HAP-1 (cell line): ENCODE results near the gene RGS14.
"Not testable (repeated sequence)": the region's sequence is repeated elsewhere in the genome, so short reads cannot be mapped to it uniquely, and the experiment has no call there.

Experiments used
- DNase-seq, 2 experiments: peaks; one replicate each; pipeline ENCODE4 v3.0.0-alpha.2; 2016 to 2020; ENCODE audit warnings: low spot score in 2 of 2
- H3K27me3 ChIP-seq: fragments of 250-450 bp; sonication (Bioruptor Pico); 2 replicates; pipeline ENCODE4 v1.5.1; 2020; ENCODE audit warnings: low read depth, mild to moderate bottlenecking, moderate library complexity
- H3K36me3 ChIP-seq: fragments of 250-450 bp; sonication (Bioruptor Pico); replicated peaks from 2 replicates; pipeline ENCODE4 v1.5.1; 2020; ENCODE audit warnings: mild to moderate bottlenecking
- H3K4me1 ChIP-seq: fragments of 250-450 bp; sonication (Bioruptor Pico); 2 replicates; pipeline ENCODE4 v1.5.1; 2020; ENCODE audit warnings: mild to moderate bottlenecking
- H3K4me3 ChIP-seq: fragments of 250-450 bp; sonication (Bioruptor Pico); 2 replicates; pipeline ENCODE4 v1.5.1; 2020; ENCODE audit warnings: mild to moderate bottlenecking, moderate library complexity
- H3K9me3 ChIP-seq: fragments of 250-450 bp; sonication (Bioruptor Pico); 2 replicates; pipeline ENCODE4 v1.5.1; 2020; ENCODE audit warnings: mild to moderate bottlenecking, moderate library complexity
- in situ Hi-C: fragments of 300-500 bp; cut with MboI; formaldehyde crosslinking; loops from 3 replicates; pipeline ENCODE4 v1.14.3; 2020; ENCODE audit warnings: low sequenced_read_pairs, inconsistent platforms, mixed read lengths

Gene RGS14

GRCh38 chr5:177367981-177368868, 10.5 kb downstream of the RGS14 start:
- Histone ChIP-seq H3K27me3 (no peaks in the 10 kb centered on the region), H3K4me1 (peaks cover 5% of the 10 kb centered on the region), H3K9me3 (no peaks in the 10 kb centered on the region), H3K4me3 (no peak overlapping the region), H3K36me3 (no peaks in the 10 kb centered on the region)
- in situ Hi-C loops = no loop called here
- no peak for DNase-seq

GRCh38 chr5:177368869-177369644, 11.3 kb downstream of the RGS14 start:
- in situ Hi-C loops = no loop called here
- Histone ChIP-seq H3K9me3 (no peaks in the 10 kb centered on the region), H3K36me3 (no peaks in the 10 kb centered on the region), H3K27me3 (no peaks in the 10 kb centered on the region), H3K4me3 (no peak overlapping the region), H3K4me1 (peaks cover 2% of the 10 kb centered on the region)
- DNase-seq = peak in 1 of 2 experiments; percentile 63

- no peaks in the 10 kb centered on the region for H3K27me3 ChIP-seq
- in situ Hi-C loops = no loop called here
- H3K36me3 ChIP-seq = no peaks in the 10 kb centered on the region
- peaks cover 2% of the 10 kb centered on the region for H3K4me1 ChIP-seq
- H3K4me3 ChIP-seq = no peak overlapping the region
- no peak for DNase-seq
- H3K9me3 ChIP-seq = no peaks in the 10 kb centered on the region
Measured at GRCh38 chr5:177369645-177370440, 12.1 kb downstream of the RGS14 start.

GRCh38 chr5:177370488-177371119, 12.9 kb downstream of the RGS14 start:
- Histone ChIP-seq H3K27me3 (no peaks in the 10 kb centered on the region), H3K4me1 (peaks cover 2% of the 10 kb centered on the region), H3K4me3 (no peak overlapping the region), H3K36me3 (no peaks in the 10 kb centered on the region), H3K9me3 (no peaks in the 10 kb centered on the region)
- peak; percentile 63 to 91 for DNase-seq
- in situ Hi-C loops = no loop called here

GRCh38 chr5:177371120-177372033, 13.7 kb downstream of the RGS14 start:
- no peaks in the 10 kb centered on the region for H3K27me3 ChIP-seq
- in situ Hi-C loops = no loop called here
- H3K9me3 ChIP-seq = no peaks in the 10 kb centered on the region
- peaks cover 2% of the 10 kb centered on the region for H3K4me1 ChIP-seq
- DNase-seq = no peak
- no peaks in the 10 kb centered on the region for H3K36me3 ChIP-seq
- peak overlapping the region; percentile 22 for H3K4me3 ChIP-seq

- H3K4me1 ChIP-seq = no peaks in the 10 kb centered on the region; the same call in none of the 2 replicates
Measured at GRCh38 chr5:177372034-177372896, 14.5 kb downstream of the RGS14 start.

GRCh38 chr5:177372910-177373309, 15.2 kb downstream of the RGS14 start:
- Histone ChIP-seq H3K36me3 (no peaks in the 10 kb centered on the region), H3K27me3 (no peaks in the 10 kb centered on the region), H3K9me3 (no peaks in the 10 kb centered on the region), H3K4me1 (no peaks in the 10 kb centered on the region; the same call in 1 of the 2 replicates), H3K4me3 (no peak overlapping the region)
- no peak for DNase-seq
- in situ Hi-C loops = no loop called here

More at GRCh38 chr5:177372034-177372896, 14.5 kb downstream of the RGS14 start:
- no peak for DNase-seq
- in situ Hi-C loops = no loop called here
- no peaks in the 10 kb centered on the region for H3K36me3 ChIP-seq
- H3K27me3 ChIP-seq = no peaks in the 10 kb centered on the region
- H3K9me3 ChIP-seq = no peaks in the 10 kb centered on the region
- H3K4me3 ChIP-seq = no peak overlapping the region

GRCh38 chr5:177373806-177374205, 16.1 kb downstream of the RGS14 start:
- Histone ChIP-seq H3K27me3 (no peaks in the 10 kb centered on the region), H3K9me3 (no peaks in the 10 kb centered on the region), H3K4me3 (no peak overlapping the region), H3K36me3 (no peaks in the 10 kb centered on the region), H3K4me1 (no peaks in the 10 kb centered on the region; the same call in 1 of the 2 replicates)
- DNase-seq = no peak
- in situ Hi-C loops = no loop called here

- no peaks in the 10 kb centered on the region for H3K27me3 ChIP-seq
- in situ Hi-C loops = no loop called here
- no peaks in the 10 kb centered on the region; the same call in 1 of the 2 replicates for H3K4me1 ChIP-seq
- DNase-seq = no peak
- H3K9me3 ChIP-seq = no peaks in the 10 kb centered on the region
- no peaks in the 10 kb centered on the region for H3K36me3 ChIP-seq
- H3K4me3 ChIP-seq = no peak overlapping the region
Measured at GRCh38 chr5:177374211-177374610, 16.5 kb downstream of the RGS14 start.

GRCh38 chr5:177375516-177375915, 17.8 kb downstream of the RGS14 start:
- H3K4me1 ChIP-seq, DNase-seq, H3K9me3 ChIP-seq, H3K27me3 ChIP-seq, H3K4me3 ChIP-seq, in situ Hi-C loops, H3K36me3 ChIP-seq: not testable (repeated sequence)

GRCh38 chr5:177376107-177376506, 18.4 kb downstream of the RGS14 start:
- DNase-seq = no peak
- in situ Hi-C loops = no loop called here
- Histone ChIP-seq H3K36me3 (no peaks in the 10 kb centered on the region), H3K27me3 (no peaks in the 10 kb centered on the region), H3K4me3 (no peak overlapping the region), H3K4me1 (no peaks in the 10 kb centered on the region; the same call in 1 of the 2 replicates), H3K9me3 (no peaks in the 10 kb centered on the region)
